C4-2B (cell line): Measurements from ENCODE around the gene PTGR3.

Source experiments
- CTCF ChIP-seq: fragments of 450-650 bp; conservative IDR thresholded peaks from 2 replicates; pipeline ENCODE4 v1.5.1; 2017; ENCODE audit warnings: mild to moderate bottlenecking
- ZFX ChIP-seq: fragments of 450-650 bp; IDR thresholded peaks from 2 replicates; pipeline ENCODE4 v1.6.1; 2017

- TF ChIP-seq CTCF (no peak), ZFX (no peak)
Observed at GRCh38 chr18:75170022-75170789, 38.7 kb downstream of the PTGR3 start.
